K562 (cell line): ENCODE data around the gene OSBP2. TPM values are rescaled to one million over a fixed set of nuclear protein-coding genes. Genes with fewer than 3 reads are reported as not detected.

Experiments used
- ATAC-seq: fragments of 200-7000 bp; cut with Tn5 transposase; 3 replicates; pipeline ENCODE4 v1.9.1; 2020; ENCODE audit warnings: moderate library complexity
- BruUV-seq: library from RNA; stranded (reverse); fragments of 400-500 nt; replicated peaks from 2 replicates; lab custom pipeline; 2021; lab: Mats Ljungman, UMichigan
- CTCF ChIA-PET: fragments of 300-600 bp; formaldehyde crosslinking; extraction: SDS; loops from one replicate; lab custom pipeline; 2021; ENCODE audit warnings: low intra/inter-chr PET ratio; lab: Yijun Ruan, JAX
- POLR2A ChIA-PET: fragments of 300-600, 350-650 bp; sonication (Branson Sonifier 250); formaldehyde crosslinking; extraction: SDS; loops from one replicate; lab custom pipeline; 2021; ENCODE audit warnings: antibody characterized with exemption, inconsistent platforms; lab: Yijun Ruan, JAX
- DNase-seq, 4 experiments: peaks; one replicate each; pipeline versions ENCODE4 v3.0.0 to v3.0.0-alpha.2; 2011 to 2018; ENCODE audit warnings: low spot score in 3 of 4, mixed read lengths in 3 of 4; ENCODE audit errors: extremely low read depth in 1 of 4
- FAIRE-seq: peaks from 2 replicates; lab custom pipeline; 2011; peaks lifted over from hg19 to GRCh38; lab: Jason Lieb, UNC
- H2AFZ ChIP-seq: 2 replicates; pipeline ENCODE4 v1.6.0; 2011; ENCODE audit warnings: low read depth, low read length, control low read depth, inconsistent platforms
- H3K27ac ChIP-seq: fragments of 200-600 bp; 3 replicates; pipeline ENCODE4 v1.8.0; 2011; ENCODE audit warnings: low read depth, mild to moderate bottlenecking, control low read depth, inconsistent platforms, low read length, moderate library complexity, mixed read lengths; ENCODE audit errors: extremely low read depth
- H3K27me3 ChIP-seq, 2 experiments: fragments of 300-600 bp in 1 of 2; 2 replicates in 1 of 2; 3 replicates in 1 of 2; pipeline versions ENCODE4 v1.6.0 to v1.8.0; 2011; ENCODE audit warnings: inconsistent platforms in 2 of 2, low read length in 2 of 2, mild to moderate bottlenecking in 1 of 2, mixed read lengths in 1 of 2, moderate library complexity in 1 of 2; ENCODE audit not compliant: control insufficient read depth in 2 of 2, insufficient read depth in 2 of 2
- H3K36me3 ChIP-seq: fragments of 300-600 bp; 3 replicates; pipeline ENCODE4 v1.8.0; 2011; ENCODE audit warnings: mild to moderate bottlenecking, low read length, inconsistent platforms; ENCODE audit not compliant: control insufficient read depth, insufficient read depth
- H3K4me1 ChIP-seq, 2 experiments: fragments of 200-600 bp in 1 of 2; replicated peaks in 1 of 2; 2 replicates in 1 of 2; 3 replicates in 1 of 2; pipeline versions ENCODE4 v1.5.1 to v1.8.0; 2011; ENCODE audit warnings: inconsistent platforms in 2 of 2, low read length in 2 of 2, mild to moderate bottlenecking in 1 of 2, mixed read lengths in 1 of 2, moderate library complexity in 1 of 2; ENCODE audit not compliant: control insufficient read depth in 2 of 2, insufficient read depth in 2 of 2
- H3K4me2 ChIP-seq: 2 replicates; pipeline ENCODE4 v1.6.1; 2011; ENCODE audit warnings: low read length, control low read depth, inconsistent platforms, mixed read lengths; ENCODE audit not compliant: insufficient read depth
- H3K4me3 ChIP-seq: fragments of 200-600 bp; sonication (generic), shearing (Covaris generic); 2 replicates; pipeline ENCODE4 v1.5.1; 2016; ENCODE audit warnings: control low read depth, inconsistent platforms
- H3K79me2 ChIP-seq: fragments of 200-600 bp; 3 replicates; pipeline ENCODE4 v1.8.0; 2011; ENCODE audit warnings: low read length, inconsistent platforms; ENCODE audit not compliant: control insufficient read depth, insufficient read depth
- H3K9ac ChIP-seq, 2 experiments: 2 replicates each; pipeline versions ENCODE4 v1.6.0 to v1.6.1; 2011; ENCODE audit warnings: low read depth in 2 of 2, low read length in 2 of 2, control low read depth in 1 of 2, inconsistent platforms in 1 of 2, mild to moderate bottlenecking in 1 of 2, mixed read lengths in 1 of 2; ENCODE audit not compliant: insufficient read depth in 1 of 2
- H3K9me1 ChIP-seq: one replicate; pipeline ENCODE4 v1.6.0; 2011; ENCODE audit warnings: inconsistent platforms, mild to moderate bottlenecking, low read length, moderate library complexity; ENCODE audit not compliant: control insufficient read depth, insufficient read depth
- H3K9me3 ChIP-seq: replicated peaks from 2 replicates; pipeline ENCODE4 v1.5.1; 2011; ENCODE audit warnings: low read depth, low read length, inconsistent platforms; ENCODE audit not compliant: control insufficient read depth, insufficient read depth
- H4K20me1 ChIP-seq: replicated peaks from 2 replicates; pipeline ENCODE4 v1.6.1; 2011; ENCODE audit warnings: low read length, inconsistent platforms, mixed read lengths; ENCODE audit not compliant: control insufficient read depth, insufficient read depth
- HDAC8 ChIP-seq: fragments of 450-650 bp; IDR thresholded peaks from 2 replicates; pipeline ENCODE4 v1.6.1; 2016; ENCODE audit warnings: mild to moderate bottlenecking, missing genetic modification characterization, moderate library complexity, missing compliant biosample characterization
- HMG20A ChIP-seq: fragments of 450-650 bp; formaldehyde crosslinking; conservative IDR thresholded peaks from 2 replicates; pipeline ENCODE4 v1.4.0; 2020; ENCODE audit warnings: mild to moderate bottlenecking, mixed read lengths
- KDM2B ChIP-seq: fragments of 250-450 bp; sonication (Bioruptor Pico); IDR thresholded peaks from 2 replicates; pipeline ENCODE4 v1.8.0; 2021; ENCODE audit warnings: mild to moderate bottlenecking, moderate library complexity
- MAX ChIP-seq: sonication (generic); formaldehyde crosslinking; IDR thresholded peaks from 2 replicates; pipeline ENCODE4 v1.9.0; 2022; ENCODE audit warnings: mild to moderate bottlenecking, missing genetic modification reagents
- YBX1 ChIP-seq: fragments of 450-650 bp; IDR thresholded peaks from 2 replicates; pipeline ENCODE4 v1.7.1; 2016; ENCODE audit warnings: mild to moderate bottlenecking
- WGBS: fragments of 100-300 bp; shearing (Covaris generic); methylation state at CpG from one replicate; pipeline ENCODE4 v1.1.6; 2016; ENCODE audit warnings: low coverage, mixed read lengths; ENCODE audit not compliant: insufficient coverage; ENCODE audit errors: missing lambda C conversion rate; 5-methylcytosine and 5-hydroxymethylcytosine counted together
- in situ Hi-C: fragments of 300-500 bp; cut with MboI; formaldehyde crosslinking; loops from 4 replicates; pipeline ENCODE4 v1.15.0; 2018; ENCODE audit warnings: inconsistent platforms, mixed read lengths
- intact Hi-C: fragments of 100-400 bp; cut with micrococcal nuclease; formaldehyde crosslinking; loops from 2 replicates; pipeline ENCODE4 v1.14.2; 2022
- polyA plus RNA-seq, 8 experiments: library from polyadenylated mRNA; depleted of rRNA in 4 of 8; stranded (reverse) in 5 of 8; unstranded in 3 of 8; fragments of >200 nt; fragmentation: Nextera tagmentation in 2 of 8; fragmentation: Illumina TruSeq in 1 of 8; extraction: Ambion mirVana in 2 of 8; extraction: Trizol in 1 of 8; gene quantifications; 2 replicates each; pipeline versions ENCODE4 v1.2.1 to v1.2.3, GENCODE V29; 2011 to 2014; ENCODE audit warnings: inconsistent platforms in 1 of 8, missing spikeins in 1 of 8
- total RNA-seq, 7 experiments: library from RNA; depleted of rRNA in 6 of 7; stranded (reverse); fragments of >200 nt in 6 of 7; fragmentation: Illumina TruSeq in 2 of 7; extraction: Trizol in 2 of 7; gene quantifications; 2 replicates each; pipeline versions ENCODE4 v1.2.1 to v1.2.3, GENCODE V29; 2011 to 2021; ENCODE audit warnings: low replicate concordance in 1 of 7
- TF ChIP-seq, protein P1 (sequence below): conservative IDR thresholded peaks from 2 replicates; pipeline ENCODE4 v1.6.1; 2011; ENCODE audit warnings: low read depth, mild to moderate bottlenecking, low read length; ENCODE audit not compliant: control insufficient read depth

OSBP2 gene
- total and polyA plus RNA-seq, 9 of the 15 experiments (the other 6 are each of a cell fraction or from before 2014, with no cell fraction given), result 0.52 to 29.5 (median 21.6) TPM

GRCh38 chr22:30882184-30882717 lies 187.6 kb downstream of the OSBP2 start (continued):
- TF ChIP-seq HMG20A (no peak), KDM2B (no peak), YBX1 (no peak)

GRCh38 chr22:30882974-30883533 lies 188.4 kb downstream of the OSBP2 start:
- POLR2A ChIA-PET, result no interaction called here
- ATAC-seq, result peak; percentile 20; the same call in 1 of the 3 replicates
- Histone ChIP-seq H4K20me1 (0 out of 2 replicates have a peak, but pooled peaks cover 6% of the 10 kb centered on the region), H3K4me3 (peak overlapping the region; percentile 45), H3K27me3 (no peaks in the 10 kb centered on the region), H2AFZ (peak overlapping the region; percentile 8; the same call in 1 of the 2 replicates), H3K9me3 (no peaks in the 10 kb centered on the region), H3K9me1 (no peaks in the 10 kb centered on the region), H3K4me1 (peaks cover 28 to 70% of the 10 kb centered on the region in 2 experiments), H3K27ac (peak overlapping the region; percentile 41; the same call in 2 of the 3 replicates), H3K36me3 (peaks cover 15% of the 10 kb centered on the region; the same call in 2 of the 3 replicates), H3K9ac (peak overlapping the region; percentile 80 to 91), H3K4me2 (peak overlapping the region; percentile 93), H3K79me2 (peaks cover 38% of the 10 kb centered on the region)
- DNase-seq, result peak; percentile 29 to 64 (median 38)
- in situ Hi-C loops, result no loop called here
- CTCF ChIA-PET, result interaction anchor here (1.2 kb wide), 1 partner anchor 120 kb away, joined by 3 read pairs; no protein-coding TSS in a partner anchor
- WGBS, result 14% methylated on average over 1 of the region's 4 CpGs
- intact Hi-C loops, result no loop called here
- BruUV-seq, result TSS peak; percentile 50
- FAIRE-seq, result peak; percentile 11
- TF ChIP-seq, protein P1, sequence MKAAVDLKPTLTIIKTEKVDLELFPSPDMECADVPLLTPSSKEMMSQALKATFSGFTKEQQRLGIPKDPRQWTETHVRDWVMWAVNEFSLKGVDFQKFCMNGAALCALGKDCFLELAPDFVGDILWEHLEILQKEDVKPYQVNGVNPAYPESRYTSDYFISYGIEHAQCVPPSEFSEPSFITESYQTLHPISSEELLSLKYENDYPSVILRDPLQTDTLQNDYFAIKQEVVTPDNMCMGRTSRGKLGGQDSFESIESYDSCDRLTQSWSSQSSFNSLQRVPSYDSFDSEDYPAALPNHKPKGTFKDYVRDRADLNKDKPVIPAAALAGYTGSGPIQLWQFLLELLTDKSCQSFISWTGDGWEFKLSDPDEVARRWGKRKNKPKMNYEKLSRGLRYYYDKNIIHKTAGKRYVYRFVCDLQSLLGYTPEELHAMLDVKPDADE, result no peak
- no peak for TF ChIP-seq HDAC8
- TF ChIP-seq MAX, result no peak
